Islet precursor cell (in vitro differentiated cells): ENCODE results near the gene UBTD1.
"Not testable (repeated sequence)": the region's sequence is repeated elsewhere in the genome, so short reads cannot be mapped to it uniquely, and the experiment has no call there.

Source experiments
- DNase-seq: peaks from one replicate; pipeline ENCODE4 v3.0.0-alpha.2; 2018

UBTD1 gene

DNA sequence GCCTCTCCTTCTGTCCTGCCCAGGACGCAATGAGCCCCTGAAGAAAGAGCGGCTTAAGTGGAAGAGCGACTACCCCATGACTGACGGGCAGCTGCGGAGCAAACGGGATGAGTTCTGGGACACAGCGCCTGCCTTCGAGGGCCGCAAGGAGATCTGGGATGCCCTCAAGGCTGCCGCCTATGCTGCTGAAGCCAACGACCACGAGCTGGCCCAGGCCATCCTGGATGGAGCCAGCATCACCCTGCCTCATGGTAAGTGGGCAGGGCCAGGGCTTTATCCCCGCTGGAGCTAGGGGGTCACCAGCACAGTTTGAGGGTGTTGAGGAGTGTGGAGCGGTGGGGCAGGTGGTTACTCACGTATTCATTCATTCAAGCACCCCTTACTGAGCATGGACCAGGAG is 69.2 kb downstream of the UBTD1 start:
- no peak for DNase-seq

DNA sequence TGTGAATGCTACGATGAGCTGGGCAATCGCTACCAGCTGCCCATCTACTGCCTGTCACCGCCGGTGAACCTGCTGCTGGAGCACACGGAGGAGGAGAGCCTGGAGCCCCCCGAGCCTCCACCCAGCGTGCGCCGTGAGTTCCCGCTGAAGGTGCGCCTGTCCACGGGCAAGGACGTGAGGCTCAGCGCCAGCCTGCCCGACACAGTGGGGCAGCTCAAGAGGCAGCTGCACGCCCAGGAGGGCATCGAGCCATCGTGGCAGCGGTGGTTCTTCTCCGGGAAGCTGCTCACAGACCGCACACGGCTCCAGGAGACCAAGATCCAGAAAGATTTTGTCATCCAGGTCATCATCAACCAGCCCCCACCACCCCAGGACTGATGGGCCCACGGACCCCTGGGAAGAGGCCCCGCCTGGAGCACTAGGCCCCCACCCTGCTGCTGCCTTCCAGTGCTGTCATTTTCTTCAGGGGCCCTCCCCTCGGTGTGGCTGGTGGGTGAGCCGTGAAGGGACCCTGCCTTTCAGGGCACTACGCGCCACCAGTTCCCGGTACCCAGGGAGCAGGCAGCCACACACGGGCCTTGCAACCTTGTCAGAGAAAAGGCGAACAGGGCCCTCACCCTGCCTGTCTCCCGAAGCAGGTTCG is 71.5 kb downstream of the UBTD1 start:
- no peak for DNase-seq

DNA sequence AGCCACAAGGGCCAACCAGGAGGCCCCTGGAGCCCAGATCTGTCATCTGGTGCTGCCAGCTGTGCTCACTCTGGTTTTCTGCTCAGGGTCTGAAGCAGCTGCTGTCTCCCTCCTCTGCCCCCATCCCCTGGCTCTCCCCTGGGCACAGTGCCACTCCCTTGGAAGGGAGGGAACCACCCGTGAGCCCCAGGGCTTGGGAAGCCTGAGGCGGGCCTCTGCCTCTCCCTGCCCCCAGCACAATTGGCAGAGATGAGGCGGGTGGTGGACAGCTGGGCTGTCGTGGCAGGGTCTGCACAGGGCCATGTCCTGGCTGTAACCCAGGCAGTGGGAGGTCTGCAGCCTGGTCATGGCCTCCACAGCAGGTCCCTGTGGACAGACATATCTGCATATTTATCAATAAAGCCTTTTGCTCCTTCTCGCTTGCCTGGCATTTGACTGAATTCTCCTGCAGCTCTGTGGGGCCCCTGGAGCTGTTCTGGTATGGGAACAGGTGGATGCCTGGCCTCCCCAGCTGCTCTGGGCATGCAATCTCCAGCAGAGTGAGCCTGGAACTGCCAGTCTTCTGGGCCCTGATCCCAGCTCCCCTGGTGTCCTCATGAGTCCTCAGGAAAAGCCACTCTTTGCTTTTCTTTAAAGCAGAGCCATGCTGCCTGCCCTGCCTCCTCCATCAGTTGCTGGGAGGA is 72.2 kb downstream of the UBTD1 start:
- no peak for DNase-seq

DNA sequence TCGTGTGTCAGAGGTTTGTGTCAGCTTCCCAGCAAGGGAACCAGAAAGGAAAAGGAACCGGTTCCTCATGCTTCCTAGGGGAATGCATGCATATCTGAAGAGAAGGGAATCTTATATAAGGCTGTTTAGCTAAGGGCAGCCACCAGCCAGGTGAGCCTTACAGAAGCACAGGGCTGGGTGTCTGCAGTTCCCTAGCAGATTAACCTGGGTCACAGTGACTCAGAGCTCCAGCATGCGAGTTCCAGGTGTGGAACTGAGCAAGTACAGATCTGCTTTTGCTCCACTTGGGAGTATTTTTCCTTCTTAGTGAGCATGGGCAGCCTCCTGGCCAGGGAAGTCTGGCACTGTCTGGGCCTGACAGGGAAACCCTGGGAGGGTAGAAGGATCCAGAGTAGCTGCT is 72.9 kb downstream of the UBTD1 start:
- peak; percentile 95 for DNase-seq

DNA sequence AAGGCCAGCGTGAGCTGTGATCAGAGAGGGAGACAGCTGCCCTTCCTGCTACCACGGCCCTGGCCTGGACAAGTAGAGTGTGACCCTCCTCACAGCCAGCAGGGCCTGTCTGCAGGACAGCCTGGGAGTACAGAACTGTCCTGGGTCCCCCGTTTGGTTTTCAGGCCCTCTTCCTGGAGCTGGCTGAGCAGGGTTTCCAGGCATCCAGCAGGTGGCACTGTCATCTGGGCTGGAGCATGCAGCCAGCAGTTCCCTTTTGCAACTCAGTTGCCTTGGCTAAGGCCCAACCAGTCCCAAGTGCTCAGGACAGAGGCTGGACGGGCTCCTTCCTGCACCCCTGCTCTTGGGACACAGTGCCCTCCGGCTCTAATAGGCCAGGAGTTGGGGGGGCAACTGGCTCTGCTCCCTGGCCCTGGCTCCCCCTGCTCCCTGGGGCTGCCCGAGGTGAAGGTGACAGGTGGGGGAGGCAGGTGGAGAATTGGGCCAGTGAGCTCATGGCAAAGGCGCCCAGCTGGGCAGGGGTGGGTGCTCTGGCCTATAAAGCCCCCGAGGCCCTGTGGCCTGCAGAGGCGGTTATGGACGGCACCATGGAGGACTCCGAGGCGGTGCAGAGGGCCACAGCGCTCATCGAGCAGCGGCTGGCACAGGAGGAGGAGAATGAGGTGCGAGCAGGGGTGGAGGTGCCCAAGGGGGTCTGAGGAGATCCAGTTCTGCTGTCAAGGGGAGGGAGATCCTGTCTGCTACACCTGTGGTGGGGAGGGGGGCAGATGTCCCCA is 73.7 kb downstream of the UBTD1 start, which contains the start of gene ANKRD2:
TSS of gene ANKRD2 (plus strand) at position 566 of the 776 bp plus-strand sequence. CDS start at position 576, 10 bp downstream.
- peak; percentile 91 for DNase-seq

DNA sequence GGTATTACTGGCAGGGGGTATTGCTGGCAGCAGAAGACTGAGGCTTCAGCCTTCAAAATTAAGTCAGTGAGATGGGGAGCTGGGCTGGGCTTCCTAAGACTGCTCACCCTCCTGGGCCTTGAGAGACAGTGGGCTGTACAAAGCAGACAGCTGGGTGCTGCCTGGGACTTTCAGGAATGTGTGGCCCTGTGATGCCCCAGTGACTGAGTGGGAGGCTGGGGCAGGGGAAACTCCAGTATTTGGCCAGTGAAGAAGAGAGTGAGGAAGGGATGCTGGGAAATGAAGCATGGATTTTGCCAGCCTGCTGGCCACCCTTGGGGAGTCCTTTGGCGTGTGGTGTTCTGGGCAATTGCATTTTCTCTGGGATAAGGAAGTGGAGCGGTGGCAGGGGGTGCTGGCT is 74.3 kb downstream of the UBTD1 start:
- no peak for DNase-seq

DNA sequence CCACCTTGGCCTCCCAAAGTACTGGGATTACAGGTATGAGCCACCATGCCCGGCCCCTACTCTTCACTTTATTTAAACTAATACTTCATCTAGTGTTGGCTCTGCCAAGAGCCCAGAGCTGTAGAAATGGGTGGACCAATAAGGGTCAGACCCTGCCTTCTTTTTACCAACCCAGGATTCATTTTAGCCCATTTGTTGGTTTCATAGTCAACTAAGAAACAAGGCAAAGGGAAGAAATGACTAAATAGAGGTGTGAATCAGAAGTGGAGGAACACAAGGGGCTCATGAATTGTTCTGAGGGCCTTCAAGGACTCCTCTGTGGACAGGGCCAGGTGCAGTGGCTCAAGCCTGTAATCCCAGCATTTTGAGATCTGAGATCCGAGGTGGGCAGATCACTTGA is 74.9 kb downstream of the UBTD1 start:
- DNase-seq = no peak

DNA sequence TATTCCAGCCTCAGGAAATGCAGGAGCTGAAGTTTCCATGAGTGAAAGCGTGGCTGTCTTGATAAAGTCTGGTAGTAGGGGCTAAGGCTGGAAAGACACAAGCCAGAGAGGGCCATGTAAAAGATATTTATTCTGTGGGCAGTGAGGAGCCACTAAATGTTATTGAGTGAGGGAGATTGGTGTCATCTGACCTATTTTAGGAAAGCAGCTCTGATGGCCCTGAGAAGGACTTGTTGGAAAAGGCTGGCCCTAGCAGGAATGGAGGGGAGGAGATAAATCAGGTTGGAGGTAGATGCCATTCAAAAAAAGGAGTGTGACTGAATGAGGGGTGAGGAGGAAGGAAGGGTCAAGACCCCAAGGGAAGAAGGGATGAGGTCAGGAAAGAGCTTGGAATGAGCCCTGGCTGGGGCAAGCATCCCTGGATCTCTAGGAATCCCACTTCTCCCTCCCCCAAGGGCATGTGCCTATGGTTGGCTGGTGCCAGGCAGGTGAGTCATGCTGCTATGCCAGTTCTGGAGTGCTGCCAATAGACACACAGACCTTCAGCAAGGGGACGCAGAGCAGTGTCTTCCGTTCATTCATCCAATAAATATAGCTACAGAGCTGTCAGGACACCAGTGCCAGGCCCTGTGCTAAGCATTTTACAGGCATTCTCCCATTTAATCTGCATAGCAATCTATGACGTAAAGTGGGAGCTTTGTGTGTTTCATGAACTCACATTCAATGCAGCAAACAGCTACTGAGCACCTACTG is 75.8 kb downstream of the UBTD1 start:
- DNase-seq = peak; percentile 97

DNA sequence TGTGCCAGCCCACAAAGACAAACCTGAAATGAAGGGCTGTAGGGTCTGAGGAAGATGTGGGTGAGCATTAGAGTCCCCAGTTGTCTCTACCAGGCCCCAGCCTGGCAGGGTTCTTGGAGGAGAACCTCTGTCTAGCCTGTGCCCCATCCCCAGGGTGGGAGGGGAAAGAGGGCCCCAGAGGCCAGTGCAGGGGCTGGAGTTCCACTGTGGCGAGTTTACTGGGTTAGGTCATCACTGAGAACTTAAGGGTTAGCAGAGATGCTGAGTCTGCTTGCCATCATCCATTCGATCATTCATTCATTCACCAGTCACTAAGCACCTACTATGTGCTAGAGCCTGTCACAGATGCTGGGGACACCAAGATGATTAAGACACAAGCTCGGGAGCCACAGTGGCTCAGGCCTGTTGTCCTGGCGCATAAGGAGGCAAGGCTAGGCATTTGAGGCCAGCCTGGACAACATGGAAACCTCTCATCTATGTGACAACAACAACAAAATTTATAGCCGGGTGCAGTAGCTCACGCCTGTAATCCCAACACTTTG is 76.5 kb downstream of the UBTD1 start:
- peak; percentile 81 for DNase-seq

DNA sequence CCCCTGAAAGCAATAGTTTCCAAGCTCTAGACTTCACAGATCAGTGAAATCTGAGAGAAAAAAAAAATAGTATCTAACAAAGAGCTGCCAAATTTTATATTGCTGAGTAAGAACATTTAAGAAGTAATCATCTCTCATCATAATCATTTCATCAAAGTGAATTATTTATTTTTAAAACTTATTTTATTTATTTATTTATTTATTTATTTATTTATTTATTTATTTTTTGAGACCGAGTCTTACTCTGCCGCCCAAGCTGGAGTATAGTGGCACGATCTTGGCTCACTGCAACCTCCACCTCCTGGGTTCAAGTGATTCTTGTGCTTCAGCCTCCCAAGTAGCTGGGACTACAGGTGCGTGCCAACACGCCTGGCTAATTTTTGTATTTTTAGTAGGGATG is 77.8 kb downstream of the UBTD1 start:
- not testable (repeated sequence) for DNase-seq

DNA sequence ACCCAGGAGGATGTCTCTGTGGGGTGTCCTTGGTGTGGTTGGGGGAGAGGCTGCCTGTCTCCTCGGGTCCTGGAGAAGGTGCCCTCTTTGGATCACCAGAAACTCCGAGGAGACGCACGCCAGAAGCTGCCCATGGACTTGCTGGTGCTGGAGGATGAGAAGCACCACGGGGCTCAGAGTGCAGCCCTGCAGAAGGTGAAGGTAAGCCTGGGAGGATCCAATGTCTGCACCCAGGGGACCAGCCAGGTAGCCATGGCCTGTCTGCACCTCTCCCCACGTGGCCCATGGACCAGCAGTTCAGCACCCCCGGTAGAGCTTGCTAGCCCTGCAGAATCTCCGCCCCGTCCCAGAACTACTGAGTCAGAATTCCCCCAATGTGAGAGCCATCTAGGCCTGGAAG is 79.0 kb downstream of the UBTD1 start:
- no peak for DNase-seq

DNA sequence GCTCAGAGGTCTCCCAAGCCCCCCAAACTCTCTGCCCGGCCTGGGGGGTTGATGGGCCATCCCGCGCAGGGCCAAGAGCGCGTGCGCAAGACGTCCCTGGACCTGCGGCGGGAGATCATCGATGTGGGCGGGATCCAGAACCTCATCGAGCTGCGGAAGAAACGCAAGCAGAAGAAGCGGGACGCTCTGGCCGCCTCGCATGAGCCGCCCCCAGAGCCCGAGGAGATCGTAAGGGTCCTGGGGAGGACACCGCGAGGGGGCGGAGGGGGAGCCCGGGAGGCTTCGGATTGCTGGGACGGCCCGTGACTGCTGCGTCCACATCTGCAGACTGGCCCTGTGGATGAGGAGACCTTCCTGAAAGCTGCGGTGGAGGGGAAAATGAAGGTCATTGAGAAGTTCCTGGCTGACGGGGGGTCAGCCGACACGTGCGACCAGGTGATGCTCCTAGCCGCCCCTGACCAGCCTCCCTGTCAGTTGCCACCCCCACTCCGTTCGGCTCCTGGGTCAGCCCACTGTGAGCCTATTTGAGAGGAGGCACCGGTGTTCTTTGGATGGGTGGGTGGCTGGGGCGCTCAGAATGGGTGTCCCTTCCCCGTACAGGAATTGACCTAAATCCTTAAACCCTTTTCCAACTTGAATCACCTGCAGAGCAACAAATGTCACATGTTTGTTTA is 79.6 kb downstream of the UBTD1 start:
- DNase-seq = no peak

DNA sequence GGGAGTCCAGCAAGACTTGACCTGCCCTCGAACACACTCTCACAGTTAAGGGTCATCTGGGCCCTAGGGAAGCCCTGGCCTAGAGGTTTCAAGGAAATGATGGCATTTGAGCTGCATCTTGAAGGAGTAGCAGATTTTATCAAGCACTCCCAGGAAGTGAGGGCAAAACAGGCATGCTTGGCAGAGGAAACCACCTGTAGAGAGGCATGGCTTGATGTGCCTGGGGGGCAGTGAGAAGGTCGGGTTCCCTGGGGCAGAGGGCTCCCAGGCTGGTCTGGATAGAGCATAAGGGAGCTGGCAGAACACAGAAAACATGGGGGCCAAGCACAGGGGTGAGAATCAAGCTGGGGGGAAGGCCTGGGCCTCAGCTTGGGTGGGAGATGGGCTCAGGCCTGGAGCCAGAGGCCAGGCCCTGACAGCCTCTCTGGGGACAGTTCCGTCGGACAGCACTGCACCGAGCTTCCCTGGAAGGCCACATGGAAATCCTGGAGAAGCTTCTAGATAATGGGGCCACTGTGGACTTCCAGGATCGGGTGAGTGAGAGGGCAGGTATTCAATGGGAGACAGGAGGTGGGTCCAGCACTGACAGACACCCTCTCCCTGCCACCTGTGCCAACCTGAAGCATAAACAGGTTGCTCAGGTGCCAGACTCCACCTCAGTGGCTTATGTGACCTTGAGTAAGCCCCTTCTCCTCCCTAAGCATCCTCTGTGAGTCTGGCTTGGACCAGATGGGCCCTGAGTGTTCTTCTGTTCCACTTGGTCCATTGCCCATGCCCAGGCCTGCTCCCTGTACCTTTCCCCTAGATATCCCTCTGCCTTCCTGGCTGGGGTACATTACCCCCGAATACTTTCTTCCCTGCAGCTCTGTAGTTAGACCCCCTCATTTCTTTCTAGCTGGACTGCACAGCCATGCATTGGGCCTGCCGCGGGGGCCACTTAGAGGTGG is 82.0 kb downstream of the UBTD1 start:
- DNase-seq = no peak

DNA sequence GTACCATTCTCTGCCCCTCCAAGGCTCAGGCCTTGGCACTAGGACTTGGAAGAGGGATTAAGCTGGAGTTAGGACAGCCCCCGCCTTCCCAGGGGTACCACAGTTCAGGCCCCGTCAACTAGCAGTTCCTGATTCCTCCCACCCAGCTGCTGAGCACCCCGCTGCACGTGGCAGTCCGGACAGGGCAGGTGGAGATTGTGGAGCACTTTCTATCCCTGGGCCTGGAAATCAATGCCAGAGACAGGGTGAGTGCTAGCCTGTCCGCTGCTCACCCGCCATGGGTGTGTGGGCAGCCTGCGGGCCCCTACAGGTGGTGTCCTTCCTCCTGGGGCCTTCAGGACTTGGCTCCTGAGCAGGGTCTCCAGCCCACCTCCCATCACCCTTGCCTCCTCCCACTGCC is 83.4 kb downstream of the UBTD1 start:
- DNase-seq = no peak

DNA sequence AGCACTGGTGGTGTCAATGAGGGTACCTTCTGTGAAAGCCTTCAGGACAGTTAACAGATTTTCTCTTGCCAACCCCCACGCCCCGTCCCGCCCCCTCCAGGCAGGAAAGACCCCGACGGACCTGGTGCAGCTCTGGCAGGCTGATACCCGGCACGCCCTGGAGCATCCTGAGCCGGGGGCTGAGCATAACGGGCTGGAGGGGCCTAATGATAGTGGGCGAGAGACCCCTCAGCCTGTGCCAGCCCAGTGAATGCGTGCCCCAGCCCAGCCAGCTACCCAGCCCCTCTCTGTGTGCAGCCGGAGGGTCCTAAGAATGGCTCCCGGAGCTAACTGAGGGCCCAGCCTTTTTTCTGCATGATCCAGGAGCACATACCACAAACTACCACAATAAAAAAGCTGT is 84.8 kb downstream of the UBTD1 start:
- no peak for DNase-seq

DNA sequence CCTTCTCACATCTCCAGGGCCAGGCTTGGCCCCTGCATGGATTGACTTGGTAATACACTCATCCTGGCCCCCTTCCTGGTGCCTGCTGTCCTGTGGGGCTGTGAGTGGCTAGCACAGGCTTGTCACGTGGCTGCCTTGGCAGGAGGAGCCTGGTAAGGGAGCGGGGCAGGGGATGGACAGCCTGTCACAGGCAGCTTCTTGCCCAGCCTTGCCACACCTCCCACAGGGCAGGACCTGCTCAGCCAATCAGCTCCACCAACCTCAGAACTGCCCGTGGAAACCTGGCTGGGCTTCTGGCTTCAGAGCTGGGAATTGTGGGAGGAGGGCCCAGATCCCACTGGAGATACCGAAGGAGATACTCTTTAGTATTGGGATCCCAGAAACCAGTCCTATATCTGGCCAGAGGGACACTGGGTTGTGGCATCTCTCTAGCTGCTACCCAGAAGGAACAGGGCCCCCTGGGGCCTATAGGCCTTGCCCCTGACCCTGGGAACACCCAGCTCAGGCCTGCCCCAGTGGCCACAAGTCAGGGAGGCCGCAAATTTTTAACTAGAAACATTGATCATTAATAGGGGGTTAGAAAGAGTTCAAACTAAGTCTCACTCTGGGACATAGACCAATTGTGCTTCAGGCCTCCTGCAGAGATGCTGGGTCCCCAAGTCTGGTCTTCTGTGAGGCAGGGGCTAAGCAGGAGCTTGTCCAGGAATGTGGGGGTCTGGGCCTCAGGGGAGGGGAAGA is 85.5 kb downstream of the UBTD1 start, which contains the start of gene HOGA1:
TSS of gene HOGA1 (plus strand) at position 330 of the 738 bp plus-strand sequence. CDS start at position 645, 315 bp downstream.
- peak; percentile 85 for DNase-seq

DNA sequence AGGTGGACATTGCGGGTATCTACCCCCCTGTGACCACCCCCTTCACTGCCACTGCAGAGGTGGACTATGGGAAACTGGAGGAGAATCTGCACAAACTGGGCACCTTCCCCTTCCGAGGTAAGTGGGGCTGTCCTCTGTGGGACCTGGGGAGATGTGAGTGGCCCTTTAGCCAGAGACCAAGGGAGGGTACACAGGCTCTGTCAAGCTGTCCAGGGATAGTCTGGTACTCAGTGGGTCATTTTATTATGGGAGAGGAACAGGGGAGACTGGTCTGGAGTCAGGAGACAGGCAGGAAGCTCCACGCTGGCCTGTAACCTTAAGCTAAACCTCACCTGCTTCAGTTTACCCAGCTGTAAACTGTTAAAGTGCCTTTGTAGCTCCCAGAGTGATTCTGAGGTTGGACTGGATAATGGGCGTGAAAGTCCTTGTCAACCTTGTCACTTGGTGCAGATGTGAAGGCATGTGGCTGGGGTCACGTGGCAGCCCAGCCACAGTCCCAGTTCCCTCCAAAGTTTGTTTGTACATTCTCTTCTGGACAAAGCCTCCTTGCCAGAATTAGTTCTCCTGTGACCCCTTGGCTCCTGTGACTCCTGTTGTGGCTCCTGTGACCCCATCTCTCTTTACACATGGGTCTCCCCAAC is 86.2 kb downstream of the UBTD1 start:
- DNase-seq = no peak

DNA sequence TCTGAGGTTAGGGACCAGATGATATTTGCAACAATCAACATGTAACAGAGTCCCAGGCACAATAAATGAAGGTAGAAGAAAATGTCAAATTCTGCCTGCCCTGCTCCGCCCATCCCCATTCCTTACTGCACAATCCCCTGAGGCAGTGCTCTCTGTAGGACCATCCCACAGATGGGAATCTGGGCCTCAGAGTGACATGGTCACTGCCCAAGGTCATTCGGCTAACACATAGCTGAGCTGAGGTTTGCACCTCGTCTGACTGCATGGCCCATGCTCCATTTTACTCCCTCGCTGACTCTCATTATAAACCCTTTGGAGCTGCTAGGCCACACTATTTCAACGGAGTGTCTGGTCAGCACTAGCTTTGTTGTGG is 86.7 kb downstream of the UBTD1 start:
- peak; percentile 61 for DNase-seq

DNA sequence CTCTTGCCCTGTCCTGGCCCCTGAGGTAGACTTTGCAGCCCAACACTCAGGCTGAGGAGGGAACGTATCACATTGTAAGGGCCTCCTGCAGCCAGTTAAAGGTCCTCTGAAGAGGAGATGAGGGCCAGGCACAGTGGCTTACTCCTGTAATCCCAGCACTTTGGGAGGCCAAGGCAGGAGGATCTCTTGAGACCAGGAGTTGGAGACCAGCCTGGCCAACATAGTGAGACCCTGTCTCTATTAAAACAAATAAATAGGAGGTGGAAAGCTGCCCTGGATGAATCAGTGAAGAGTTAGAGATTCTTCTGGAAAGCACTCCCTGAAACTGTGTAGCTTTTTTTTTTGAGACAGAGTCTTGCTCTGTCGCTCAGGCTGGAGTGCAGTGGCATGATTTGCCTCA is 88.5 kb downstream of the UBTD1 start:
- no peak for DNase-seq

DNA sequence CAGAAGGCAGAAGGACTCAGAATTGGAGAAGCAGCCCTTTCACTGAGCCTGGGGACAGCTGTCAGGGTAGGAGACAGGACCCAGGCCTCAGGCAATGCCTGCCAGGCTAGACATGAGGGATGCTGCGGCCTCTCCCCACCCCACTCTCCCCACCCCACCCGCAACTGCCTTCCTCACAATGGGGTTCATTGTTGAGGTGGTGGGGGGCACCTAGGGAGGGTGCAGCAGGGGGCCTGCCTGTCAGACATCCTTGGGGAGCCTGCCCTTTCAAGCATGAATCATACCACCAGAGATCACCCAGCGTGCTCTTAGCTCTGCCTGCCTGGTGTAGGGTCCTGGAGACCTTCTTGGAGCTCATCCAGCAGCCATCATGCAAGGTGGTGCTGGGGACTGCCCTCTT is 90.8 kb downstream of the UBTD1 start, which contains the start of gene C10orf62:
TSS of gene C10orf62 (plus strand) at position 243 of the 400 bp plus-strand sequence. CDS start 177 bp downstream, outside the sequence.
- no peak for DNase-seq
